Transverse colon (tissue), 4 donors: ENCODE results near the gene EIF5B. TPM values are rescaled to one million over a fixed set of nuclear protein-coding genes. Genes with fewer than 3 reads are reported as not detected.

Experiments used
- DNase-seq: peaks from one replicate; pipeline ENCODE4 v3.0.0-alpha.2; 2019
- H3K27ac ChIP-seq, 4 donors: fragments of 200-600 bp; sonication (generic); 2 replicates each; pipeline ENCODE4 v1.5.1; 2016 to 2018; ENCODE audit warnings: inconsistent platforms in 4 of 4
- H3K27me3 ChIP-seq: fragments of 200-600 bp; sonication (generic); 2 replicates; pipeline ENCODE4 v1.5.1; 2017; ENCODE audit warnings: inconsistent platforms
- H3K36me3 ChIP-seq, 4 donors: fragments of 200-600 bp; sonication (generic); 2 replicates each; pipeline ENCODE4 v1.5.1; 2017 to 2019; ENCODE audit warnings: inconsistent platforms in 4 of 4
- H3K4me1 ChIP-seq, 4 donors: fragments of 200-600 bp; sonication (generic); 2 replicates each; pipeline ENCODE4 v1.5.1; 2017 to 2020; ENCODE audit warnings: inconsistent platforms in 4 of 4
- H3K4me3 ChIP-seq, 4 donors: fragments of 200-600 bp; sonication (generic); 1 replicate in 1 of 4; 2 replicates in 3 of 4; pipeline versions ENCODE4 v1.5.1 to v1.6.1; 2017 to 2019; ENCODE audit warnings: inconsistent platforms in 4 of 4
- H3K9me3 ChIP-seq, 2 donors: fragments of 200-600 bp; sonication (generic); 2 replicates each; pipeline ENCODE4 v1.5.1; 2017 to 2019; ENCODE audit warnings: inconsistent platforms in 2 of 2
- CTCF ChIP-seq, 5 experiments: fragments of 200-600 bp in 3 of 5; fragments of 450-650 bp in 2 of 5; sonication (generic) in 3 of 5; IDR thresholded peaks; 1 replicate in 2 of 5; 2 replicates in 3 of 5; pipeline ENCODE4 v1.5.1; 2016 to 2017; ENCODE audit warnings: antibody characterized with exemption in 5 of 5, inconsistent platforms in 3 of 5, mild to moderate bottlenecking in 2 of 5, moderate library complexity in 1 of 5
- EP300 ChIP-seq: sonication (generic); formaldehyde crosslinking; IDR thresholded peaks from one replicate; pipeline ENCODE4 v1.6.1; 2017; ENCODE audit warnings: antibody characterized with exemption, low read depth
- POLR2A ChIP-seq: fragments of 450-650 bp; IDR thresholded peaks from one replicate; pipeline ENCODE4 v1.6.1; 2016; ENCODE audit warnings: antibody characterized with exemption, mild to moderate bottlenecking, moderate library complexity
- POLR2AphosphoS5 ChIP-seq, 3 donors: sonication (generic); formaldehyde crosslinking; IDR thresholded peaks; one replicate each; pipeline ENCODE4 v1.6.1; 2016; ENCODE audit warnings: antibody characterized with exemption in 3 of 3
- WGBS, 2 donors: methylation state at CpG; one replicate each; pipeline ENCODE4 v1.1.5; 2018; ENCODE audit warnings: low coverage in 1 of 2; 5-methylcytosine and 5-hydroxymethylcytosine counted together
- in situ Hi-C, 4 donors: fragments of 200-750 bp; cut with MboI; loops; one replicate each; pipeline versions ENCODE4 v1.15.0 to v1.15.1; 2017; ENCODE audit warnings: low sequenced_read_pairs in 3 of 4, low pct_ligation_motif_present in 1 of 4, low pct_unique_long_range_greater_than_20kb in 1 of 4
- intact Hi-C: fragments of 100-400 bp; cut with DNase I; formaldehyde crosslinking; loops from one replicate; pipeline ENCODE4 v1.15.1; 2023; ENCODE audit warnings: low total_unique reads
- total RNA-seq, 4 donors: library from RNA; depleted of rRNA; stranded (reverse); fragments of >200 nt; gene quantifications; one replicate each; pipeline ENCODE4 v1.1.0, GENCODE V29; 2016

Gene EIF5B
- total RNA-seq, 4 donors from 2014 or later, result 13.1 to 32.6 (median 20.6) TPM

- intact Hi-C loops, result no loop called here
- Histone ChIP-seq H3K36me3 (peaks cover 0 to 66% (median 16%) of the 10 kb centered on the region in 4 donors), H3K4me3 (no peak overlapping the region), H3K27ac (no peak overlapping the region), H3K4me1 (no peaks in the 10 kb centered on the region), H3K27me3 (no peaks in the 10 kb centered on the region), H3K9me3 (no peaks in the 10 kb centered on the region)
- no peak for TF ChIP-seq POLR2AphosphoS5 (IDR thresholded peaks at IDR 0.05)
- TF ChIP-seq EP300, result no peak
- no peak for TF ChIP-seq POLR2A
- no peak for TF ChIP-seq CTCF (IDR thresholded peaks at IDR 0.05)
- 80 to 88% methylated on average over 1 of the region's 1 CpG for WGBS, 2 donors
- in situ Hi-C loops, result no loop called here
- DNase-seq, result no peak
Observed at GRCh38 chr2:99377879-99378278, 40.7 kb downstream of the EIF5B start.

- no peak overlapping the region for H3K27ac ChIP-seq
- H3K36me3 ChIP-seq, result peaks cover 0 to 54% (median 18%) of the 10 kb centered on the region in 4 donors
- intact Hi-C loops (no loop called here), in situ Hi-C loops (no loop called here)
- H3K4me3 ChIP-seq, result no peak overlapping the region
- DNase-seq, result no peak
- no peaks in the 10 kb centered on the region for H3K27me3 ChIP-seq
- H3K9me3 ChIP-seq, result no peaks in the 10 kb centered on the region
- H3K4me1 ChIP-seq, result no peaks in the 10 kb centered on the region
- TF ChIP-seq CTCF (IDR thresholded peaks at IDR 0.05), result no peak
- no peak for TF ChIP-seq POLR2A
- TF ChIP-seq EP300, result no peak
- TF ChIP-seq POLR2AphosphoS5 (IDR thresholded peaks at IDR 0.05), result no peak
- 75 to 85% methylated on average over 3 of the region's 3 CpGs for WGBS, 2 donors
Observed at GRCh38 chr2:99380376-99381010, 43.3 kb downstream of the EIF5B start.

- TF ChIP-seq CTCF (IDR thresholded peaks at IDR 0.05) (no peak), POLR2AphosphoS5 (IDR thresholded peaks at IDR 0.05) (no peak), EP300 (no peak), POLR2A (no peak)
- intact Hi-C loops, result no loop called here
- Histone ChIP-seq H3K9me3 (no peaks in the 10 kb centered on the region), H3K27ac (no peak overlapping the region), H3K36me3 (peaks cover 0 to 45% (median 14%) of the 10 kb centered on the region in 4 donors), H3K4me1 (no peaks in the 10 kb centered on the region), H3K4me3 (no peak overlapping the region), H3K27me3 (no peaks in the 10 kb centered on the region)
- in situ Hi-C loops, result no loop called here
- no peak for DNase-seq
- WGBS, 2 donors, result 88% methylated on average over 2 of the region's 2 CpGs
Observed at GRCh38 chr2:99382143-99382542, 45.0 kb downstream of the EIF5B start.

GRCh38 chr2:99386011-99386410, 48.8 kb downstream of the EIF5B start:
- Histone ChIP-seq H3K36me3 (peaks cover 0 to 30% (median 5%) of the 10 kb centered on the region in 4 donors), H3K27me3 (no peaks in the 10 kb centered on the region), H3K9me3 (no peaks in the 10 kb centered on the region), H3K27ac (no peak overlapping the region), H3K4me1 (no peaks in the 10 kb centered on the region), H3K4me3 (no peak overlapping the region)
- in situ Hi-C loops (no loop called here), intact Hi-C loops (no loop called here)
- 92 to 97% methylated on average over 2 of the region's 2 CpGs for WGBS, 2 donors
- no peak for TF ChIP-seq CTCF (IDR thresholded peaks at IDR 0.05)
- no peak for TF ChIP-seq POLR2AphosphoS5 (IDR thresholded peaks at IDR 0.05)
- TF ChIP-seq POLR2A, result no peak
- no peak for TF ChIP-seq EP300
- no peak for DNase-seq
